ENCODE data around the gene CCSER2. TPM values are rescaled to one million over a fixed set of nuclear protein-coding genes. Genes with fewer than 3 reads are reported as not detected.
A peak's percentile ranks its signal among the peaks of the same experiment; 100 is the strongest.
"Not testable (repeated sequence)": the region's sequence is repeated elsewhere in the genome, so short reads cannot be mapped to it uniquely, and the experiment has no call there.

CCSER2 gene
- total RNA-seq, 1 experiment from 2014 or later = 44.1 TPM

- H3K4me1 ChIP-seq (ENCODE audit: insufficient read depth, low read length, poor library complexity, severe bottlenecking) = no peaks in the 10 kb centered on the region
- peak; percentile 21 for DNase-seq (ENCODE audit: low spot score)
- no peak overlapping the region for H3K4me3 ChIP-seq (ENCODE audit: low read depth, low read length, poor library complexity, severe bottlenecking)
- no peaks in the 10 kb centered on the region for H3K36me3 ChIP-seq (ENCODE audit: insufficient read depth, low read length, poor library complexity, severe bottlenecking)
- ChIA-PET CTCF (no interaction called here), POLR2A (ENCODE audit: low non-redundant PET) (no interaction called here)
- TF ChIP-seq, protein P1, sequence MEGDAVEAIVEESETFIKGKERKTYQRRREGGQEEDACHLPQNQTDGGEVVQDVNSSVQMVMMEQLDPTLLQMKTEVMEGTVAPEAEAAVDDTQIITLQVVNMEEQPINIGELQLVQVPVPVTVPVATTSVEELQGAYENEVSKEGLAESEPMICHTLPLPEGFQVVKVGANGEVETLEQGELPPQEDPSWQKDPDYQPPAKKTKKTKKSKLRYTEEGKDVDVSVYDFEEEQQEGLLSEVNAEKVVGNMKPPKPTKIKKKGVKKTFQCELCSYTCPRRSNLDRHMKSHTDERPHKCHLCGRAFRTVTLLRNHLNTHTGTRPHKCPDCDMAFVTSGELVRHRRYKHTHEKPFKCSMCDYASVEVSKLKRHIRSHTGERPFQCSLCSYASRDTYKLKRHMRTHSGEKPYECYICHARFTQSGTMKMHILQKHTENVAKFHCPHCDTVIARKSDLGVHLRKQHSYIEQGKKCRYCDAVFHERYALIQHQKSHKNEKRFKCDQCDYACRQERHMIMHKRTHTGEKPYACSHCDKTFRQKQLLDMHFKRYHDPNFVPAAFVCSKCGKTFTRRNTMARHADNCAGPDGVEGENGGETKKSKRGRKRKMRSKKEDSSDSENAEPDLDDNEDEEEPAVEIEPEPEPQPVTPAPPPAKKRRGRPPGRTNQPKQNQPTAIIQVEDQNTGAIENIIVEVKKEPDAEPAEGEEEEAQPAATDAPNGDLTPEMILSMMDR (conservative IDR thresholded peaks at IDR 0.05; ENCODE audit: low read depth, low read length) = no peak
- TF ChIP-seq EZH2 (IDR thresholded peaks at IDR 0.05; ENCODE audit: borderline replicate concordance, low read depth, low read length, poor library complexity, severe bottlenecking) = no peak
- intact Hi-C loops (cut with micrococcal nuclease; ENCODE audit: unreplicated experiment) = no loop called here
- H3K27me3 ChIP-seq (replicated peaks; ENCODE audit: insufficient read depth, low read depth, low read length, poor library complexity) = no peaks in the 10 kb centered on the region
- no peak overlapping the region for H3K27ac ChIP-seq (ENCODE audit: low read depth, low read length, poor library complexity, severe bottlenecking)
- no peaks in the 10 kb centered on the region for H3K9me3 ChIP-seq (ENCODE audit: low read depth, low read length, poor library complexity, severe bottlenecking)
- no TSS peak for BruUV-seq (replicated peaks)
Observed at GRCh38 chr10:84493951-84494848, 165.8 kb downstream of the CCSER2 start.

DNA sequence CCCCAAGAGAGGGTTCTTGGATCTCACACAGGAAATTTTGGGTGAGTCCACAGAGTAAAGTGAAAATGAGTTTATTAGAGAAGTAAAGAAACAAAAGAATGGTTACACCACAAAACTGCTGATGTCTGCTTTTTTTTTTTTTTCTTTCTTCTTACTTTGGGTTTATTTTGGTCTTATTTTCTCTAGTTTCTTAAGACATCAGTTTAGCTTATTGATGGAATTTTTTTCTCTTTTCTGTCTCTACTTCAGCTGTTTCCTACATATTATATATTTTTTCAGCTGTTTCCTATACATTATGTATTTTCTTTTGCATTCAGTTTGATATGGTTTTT lies 166.4 kb downstream of the CCSER2 start:
- Histone ChIP-seq H3K27me3 (replicated peaks; ENCODE audit: insufficient read depth, low read depth, low read length, poor library complexity) (no peaks in the 10 kb centered on the region), H3K4me1 (ENCODE audit: insufficient read depth, low read length, poor library complexity, severe bottlenecking) (no peaks in the 10 kb centered on the region), H3K36me3 (ENCODE audit: insufficient read depth, low read length, poor library complexity, severe bottlenecking) (no peaks in the 10 kb centered on the region), H3K9me3 (ENCODE audit: low read depth, low read length, poor library complexity, severe bottlenecking) (no peaks in the 10 kb centered on the region), H3K27ac (ENCODE audit: low read depth, low read length, poor library complexity, severe bottlenecking) (no peak overlapping the region), H3K4me3 (ENCODE audit: low read depth, low read length, poor library complexity, severe bottlenecking) (no peak overlapping the region)
- ChIA-PET POLR2A (ENCODE audit: low non-redundant PET) (no interaction called here), CTCF (no interaction called here)
- no TSS peak for BruUV-seq (replicated peaks)
- DNase-seq (ENCODE audit: low spot score) = no peak
- TF ChIP-seq EZH2 (IDR thresholded peaks at IDR 0.05; ENCODE audit: borderline replicate concordance, low read depth, low read length, poor library complexity, severe bottlenecking) = no peak
- TF ChIP-seq, protein P1 (conservative IDR thresholded peaks at IDR 0.05; ENCODE audit: low read depth, low read length) = no peak
- intact Hi-C loops (cut with micrococcal nuclease; ENCODE audit: unreplicated experiment) = no loop called here

DNA sequence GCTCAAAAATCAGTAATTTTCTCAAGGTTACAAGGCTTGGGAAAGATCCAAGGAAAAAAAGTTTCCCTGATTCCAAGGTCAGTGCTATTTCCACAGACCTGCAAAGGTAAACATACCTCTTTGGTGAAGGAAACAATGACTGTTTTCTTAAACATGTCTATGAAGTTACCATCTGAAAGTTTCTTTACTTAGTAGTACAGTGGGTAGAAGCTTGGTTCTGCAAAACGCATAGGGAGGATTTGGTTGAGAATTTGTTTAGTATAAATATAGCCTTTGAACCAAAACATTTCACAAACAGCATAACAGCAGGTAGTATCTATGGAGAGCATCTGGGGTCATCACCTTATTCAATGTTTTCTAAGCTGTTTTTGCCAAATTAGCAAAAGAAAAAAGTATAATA lies 169.6 kb downstream of the CCSER2 start:
- no peaks in the 10 kb centered on the region for H3K36me3 ChIP-seq (ENCODE audit: insufficient read depth, low read length, poor library complexity, severe bottlenecking)
- ChIA-PET POLR2A (ENCODE audit: low non-redundant PET) (no interaction called here), CTCF (no interaction called here)
- TF ChIP-seq, protein P1 (conservative IDR thresholded peaks at IDR 0.05; ENCODE audit: low read depth, low read length) = no peak
- no peak for TF ChIP-seq EZH2 (IDR thresholded peaks at IDR 0.05; ENCODE audit: borderline replicate concordance, low read depth, low read length, poor library complexity, severe bottlenecking)
- intact Hi-C loops (cut with micrococcal nuclease; ENCODE audit: unreplicated experiment) = no loop called here
- H3K4me1 ChIP-seq (ENCODE audit: insufficient read depth, low read length, poor library complexity, severe bottlenecking) = no peaks in the 10 kb centered on the region
- DNase-seq (ENCODE audit: low spot score) = no peak
- H3K9me3 ChIP-seq (ENCODE audit: low read depth, low read length, poor library complexity, severe bottlenecking) = no peaks in the 10 kb centered on the region
- no peaks in the 10 kb centered on the region for H3K27me3 ChIP-seq (replicated peaks; ENCODE audit: insufficient read depth, low read depth, low read length, poor library complexity)
- H3K4me3 ChIP-seq (ENCODE audit: low read depth, low read length, poor library complexity, severe bottlenecking) = no peak overlapping the region
- no TSS peak for BruUV-seq (replicated peaks)
- H3K27ac ChIP-seq (ENCODE audit: low read depth, low read length, poor library complexity, severe bottlenecking) = no peak overlapping the region

GRCh38 chr10:84499039-84499438 lies 170.7 kb downstream of the CCSER2 start:
- H3K27ac ChIP-seq (ENCODE audit: low read depth, low read length, poor library complexity, severe bottlenecking); H3K9me3 ChIP-seq (ENCODE audit: low read depth, low read length, poor library complexity, severe bottlenecking); H3K27me3 ChIP-seq (replicated peaks; ENCODE audit: insufficient read depth, low read depth, low read length, poor library complexity); H3K4me3 ChIP-seq (ENCODE audit: low read depth, low read length, poor library complexity, severe bottlenecking); intact Hi-C loops (cut with micrococcal nuclease; ENCODE audit: unreplicated experiment); POLR2A ChIA-PET (ENCODE audit: low non-redundant PET); H3K36me3 ChIP-seq (ENCODE audit: insufficient read depth, low read length, poor library complexity, severe bottlenecking); BruUV-seq (replicated peaks); H3K4me1 ChIP-seq (ENCODE audit: insufficient read depth, low read length, poor library complexity, severe bottlenecking); DNase-seq (ENCODE audit: low spot score); CTCF ChIA-PET: not testable (repeated sequence)

Data from A673 (cell line).